Left lung (tissue), 10 donors: ENCODE data around the gene SLC6A13. TPM values are rescaled to one million over a fixed set of nuclear protein-coding genes. Genes with fewer than 3 reads are reported as not detected.
A peak's percentile ranks its signal among the peaks of the same experiment; 100 is the strongest.

Source experiments
- ATAC-seq: fragments of 200-7000 bp; cut with Tn5 transposase; one replicate; pipeline ENCODE4 v1.9.1; 2020; ENCODE audit warnings: moderate library complexity
- DNase-seq, 4 donors: peaks; one replicate each; pipeline ENCODE4 v3.0.0-alpha.2; 2013 to 2020
- H3K27ac ChIP-seq, 2 donors: fragments of 200-600 bp; sonication (generic) in 1 of 2; one replicate each; pipeline versions ENCODE4 v1.5.0 to v1.8.0; 2020 to 2021
- H3K27me3 ChIP-seq, 2 donors: fragments of 200-600 bp; sonication (generic) in 1 of 2; one replicate each; pipeline versions ENCODE4 v1.5.0 to v1.8.0; 2020 to 2021
- H3K36me3 ChIP-seq, 2 donors: fragments of 200-600 bp; sonication (generic) in 1 of 2; one replicate each; pipeline versions ENCODE4 v1.5.0 to v1.8.0; 2020 to 2021
- H3K4me1 ChIP-seq, 2 donors: fragments of 200-600 bp; one replicate each; pipeline ENCODE4 v1.8.0; 2021
- H3K4me3 ChIP-seq, 2 donors: fragments of 200-600 bp; sonication (generic) in 1 of 2; one replicate each; pipeline versions ENCODE4 v1.5.0 to v1.8.0; 2020 to 2021; ENCODE audit warnings: mild to moderate bottlenecking in 1 of 2
- H3K9me3 ChIP-seq, 2 donors: fragments of 200-600 bp; sonication (generic) in 1 of 2; one replicate each; pipeline versions ENCODE4 v1.5.0 to v1.8.0; 2020 to 2021
- intact Hi-C, 2 donors: fragments of 100-400 bp; cut with DNase I; formaldehyde crosslinking; loops; one replicate each; pipeline versions ENCODE4 v1.11.2 to v1.14.2; 2022
- polyA plus RNA-seq, 6 donors: library from polyadenylated mRNA; unstranded; fragments of 120-200 nt; gene quantifications; one replicate each; pipeline ENCODE4 v1.2.1, GENCODE V29; 2013; ENCODE audit not compliant: insufficient read length in 6 of 6
- total RNA-seq, 2 donors: library from RNA; stranded (reverse); fragmentation: NEBNext Ultra II Directional; extraction: Animal tissue kit (Norgen Biotek cat#: 25700); gene quantifications; one replicate each; pipeline ENCODE4 v1.2.1, GENCODE V29; 2021
- TF ChIP-seq, protein P1 (sequence below), 2 donors: fragments of 200-600 bp; sonication (generic) in 1 of 2; IDR thresholded peaks; one replicate each; pipeline versions ENCODE4 v1.5.0 to v1.8.0; 2021; ENCODE audit warnings: antibody characterized with exemption in 2 of 2
- donor health status: DM: no; HTN: yes; CAD: no.
- donor health status: DM: no; HTN: no; CAD: no.

SLC6A13 gene
- total and polyA plus RNA-seq, 8 donors = 0.79 to 4.1 (median 2.5) TPM

DNA sequence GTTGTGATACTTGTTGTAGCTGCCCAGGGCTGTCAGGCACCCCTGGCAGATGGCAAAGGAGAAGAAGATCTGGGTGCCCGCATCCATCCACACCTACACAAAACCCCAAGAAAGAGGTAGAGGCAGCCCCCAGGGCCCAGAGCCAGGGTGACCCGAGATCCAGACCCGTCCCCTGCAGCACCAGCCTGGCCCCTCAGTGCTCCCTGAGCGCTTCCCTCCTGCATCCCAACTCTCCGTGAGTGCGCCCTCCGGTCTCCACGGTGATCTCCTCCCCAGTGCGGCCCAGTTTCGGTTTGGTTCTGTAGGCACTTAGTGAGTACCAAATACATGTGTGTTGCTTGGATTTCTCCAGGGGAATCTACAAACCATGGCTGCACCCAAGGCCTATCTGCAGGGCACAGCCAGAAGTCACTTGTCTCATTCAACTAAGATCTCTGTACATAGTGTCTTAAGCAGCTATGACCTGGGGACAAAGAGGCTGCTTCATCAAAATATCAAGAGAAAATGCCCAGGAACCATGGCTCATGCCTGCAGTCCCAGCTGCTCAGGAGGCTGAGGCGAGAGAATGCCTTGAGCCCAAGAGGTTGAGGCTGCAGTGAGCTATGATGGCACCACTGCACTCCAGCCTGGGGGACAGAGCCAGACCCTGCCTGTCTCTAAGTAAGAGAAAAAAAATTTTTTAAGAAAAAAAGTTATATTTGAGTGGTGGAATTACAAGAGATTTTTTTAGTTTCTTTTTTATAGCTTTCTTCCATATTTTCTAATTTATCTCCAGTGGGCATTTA, 64.5 kb downstream of the SLC6A13 start:
- TF ChIP-seq, protein P1, sequence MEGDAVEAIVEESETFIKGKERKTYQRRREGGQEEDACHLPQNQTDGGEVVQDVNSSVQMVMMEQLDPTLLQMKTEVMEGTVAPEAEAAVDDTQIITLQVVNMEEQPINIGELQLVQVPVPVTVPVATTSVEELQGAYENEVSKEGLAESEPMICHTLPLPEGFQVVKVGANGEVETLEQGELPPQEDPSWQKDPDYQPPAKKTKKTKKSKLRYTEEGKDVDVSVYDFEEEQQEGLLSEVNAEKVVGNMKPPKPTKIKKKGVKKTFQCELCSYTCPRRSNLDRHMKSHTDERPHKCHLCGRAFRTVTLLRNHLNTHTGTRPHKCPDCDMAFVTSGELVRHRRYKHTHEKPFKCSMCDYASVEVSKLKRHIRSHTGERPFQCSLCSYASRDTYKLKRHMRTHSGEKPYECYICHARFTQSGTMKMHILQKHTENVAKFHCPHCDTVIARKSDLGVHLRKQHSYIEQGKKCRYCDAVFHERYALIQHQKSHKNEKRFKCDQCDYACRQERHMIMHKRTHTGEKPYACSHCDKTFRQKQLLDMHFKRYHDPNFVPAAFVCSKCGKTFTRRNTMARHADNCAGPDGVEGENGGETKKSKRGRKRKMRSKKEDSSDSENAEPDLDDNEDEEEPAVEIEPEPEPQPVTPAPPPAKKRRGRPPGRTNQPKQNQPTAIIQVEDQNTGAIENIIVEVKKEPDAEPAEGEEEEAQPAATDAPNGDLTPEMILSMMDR (IDR thresholded peaks at IDR 0.05) = no peak
- H3K27me3 ChIP-seq = peaks cover 0 to 58% of the 10 kb centered on the region in 2 donors
- intact Hi-C loops = no loop called here
- no peaks in the 10 kb centered on the region for H3K36me3 ChIP-seq
- no peak overlapping the region for H3K27ac ChIP-seq
- ATAC-seq (no peak), DNase-seq (peak in 1 of 4 donors; percentile 64)
- no peak overlapping the region for H3K4me3 ChIP-seq
- no peaks in the 10 kb centered on the region for H3K9me3 ChIP-seq
- H3K4me1 ChIP-seq = no peaks in the 10 kb centered on the region

DNA sequence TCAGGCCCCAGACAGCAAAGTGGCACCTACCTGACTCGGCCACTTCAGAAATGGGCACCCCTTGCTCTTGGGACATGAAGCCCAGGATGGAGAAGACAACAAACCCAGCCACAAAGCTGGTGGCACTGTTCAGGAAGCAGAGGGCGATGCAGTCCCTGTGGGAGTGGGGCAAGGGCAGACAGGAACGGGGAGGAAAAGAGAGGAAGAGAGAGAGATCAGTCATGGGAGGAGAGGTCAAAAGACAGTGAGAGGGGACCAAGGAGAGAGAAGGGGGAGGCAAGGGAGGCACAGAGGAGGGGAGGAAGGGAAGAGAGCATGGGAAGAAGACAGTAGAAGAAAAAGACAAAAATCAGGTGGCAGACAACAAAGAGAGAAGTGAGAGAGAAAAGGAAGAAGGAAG, 65.3 kb downstream of the SLC6A13 start:
- Histone ChIP-seq H3K27ac (no peak overlapping the region), H3K4me1 (no peaks in the 10 kb centered on the region), H3K4me3 (no peak overlapping the region), H3K27me3 (peaks cover 0 to 56% of the 10 kb centered on the region in 2 donors), H3K36me3 (no peaks in the 10 kb centered on the region), H3K9me3 (no peaks in the 10 kb centered on the region)
- ATAC-seq = no peak
- DNase-seq = peak in 1 of 4 donors; percentile 8
- intact Hi-C loops = no loop called here
- TF ChIP-seq, protein P1 (IDR thresholded peaks at IDR 0.05) = no peak

DNA sequence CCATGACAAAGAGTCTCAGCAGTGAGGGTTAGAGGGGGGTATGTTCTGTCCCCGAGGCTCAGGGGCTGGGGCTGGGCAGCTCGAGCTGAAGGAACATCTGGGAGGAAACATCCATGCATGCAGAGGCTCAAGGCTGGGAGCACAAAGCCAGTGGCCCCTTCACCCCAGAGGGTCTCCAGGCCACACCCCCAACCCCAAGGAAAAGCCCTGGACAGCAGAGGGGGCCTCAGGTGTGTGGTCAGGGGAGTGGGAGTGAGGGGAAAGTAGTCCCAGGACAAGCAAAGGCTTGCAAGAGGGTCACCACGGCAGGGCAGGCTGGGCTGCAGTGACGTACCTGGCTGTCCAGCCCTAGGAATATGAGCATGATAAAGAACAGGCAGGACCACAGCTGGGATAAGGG, 66.2 kb downstream of the SLC6A13 start:
- Histone ChIP-seq H3K9me3 (no peaks in the 10 kb centered on the region), H3K36me3 (no peaks in the 10 kb centered on the region), H3K4me3 (no peak overlapping the region), H3K27me3 (peaks cover 0 to 47% of the 10 kb centered on the region in 2 donors), H3K4me1 (no peaks in the 10 kb centered on the region), H3K27ac (no peak overlapping the region)
- DNase-seq (peak in 1 of 4 donors; percentile 51), ATAC-seq (no peak)
- intact Hi-C loops = no loop called here
- TF ChIP-seq, protein P1 (IDR thresholded peaks at IDR 0.05) = no peak

DNA sequence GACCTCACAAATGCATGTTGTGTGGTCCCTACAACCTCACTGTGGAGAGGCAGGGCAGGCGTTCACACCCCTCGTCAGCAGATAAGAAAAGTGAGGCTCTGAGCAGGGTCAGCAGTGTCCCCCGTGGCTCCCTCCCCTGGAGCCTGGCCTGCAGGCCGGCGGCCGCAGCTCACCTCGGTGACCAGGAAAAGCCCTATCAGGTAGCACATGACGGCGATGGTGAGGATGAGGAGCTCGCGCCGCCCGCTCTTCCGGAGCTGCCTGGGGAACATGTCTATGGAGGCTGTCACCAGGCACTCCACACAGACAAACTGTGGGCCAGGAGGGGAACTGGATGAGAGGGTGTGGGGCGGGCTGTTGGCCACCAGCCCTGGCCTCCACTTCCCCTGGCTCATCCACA, 66.7 kb downstream of the SLC6A13 start:
- Histone ChIP-seq H3K9me3 (no peaks in the 10 kb centered on the region), H3K27ac (no peak overlapping the region), H3K4me1 (no peaks in the 10 kb centered on the region), H3K4me3 (no peak overlapping the region), H3K27me3 (peaks cover 0 to 45% of the 10 kb centered on the region in 2 donors), H3K36me3 (no peaks in the 10 kb centered on the region)
- intact Hi-C loops = no loop called here
- peak in 1 of 4 donors; percentile 54 for DNase-seq
- ATAC-seq = no peak
- TF ChIP-seq, protein P1 (IDR thresholded peaks at IDR 0.05) = no peak

DNA sequence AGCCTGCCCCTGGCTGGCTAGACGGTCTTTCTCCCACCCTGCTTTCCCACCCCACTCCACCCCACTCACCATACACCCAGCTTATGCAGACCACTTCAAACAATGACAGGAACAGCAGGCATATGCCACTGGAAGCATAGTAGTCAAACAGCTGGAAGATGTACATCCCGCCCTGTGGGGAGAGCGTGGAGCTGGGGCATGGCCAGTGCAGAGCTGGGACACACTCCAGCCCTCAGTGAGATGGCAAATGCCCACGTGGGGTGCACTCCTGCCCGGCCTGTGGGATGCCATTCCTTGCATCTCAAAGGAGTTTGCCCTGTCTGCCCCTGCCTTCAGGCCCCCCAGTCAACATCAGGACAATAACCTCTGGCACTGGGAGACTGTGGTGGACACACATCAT, 67.5 kb downstream of the SLC6A13 start:
- Histone ChIP-seq H3K9me3 (no peaks in the 10 kb centered on the region), H3K27me3 (peaks cover 0 to 48% of the 10 kb centered on the region in 2 donors), H3K36me3 (no peaks in the 10 kb centered on the region), H3K4me1 (no peaks in the 10 kb centered on the region), H3K4me3 (no peak overlapping the region), H3K27ac (no peak overlapping the region)
- ATAC-seq (no peak), DNase-seq (peak in 1 of 4 donors; percentile 38)
- intact Hi-C loops = no loop called here
- TF ChIP-seq, protein P1 (IDR thresholded peaks at IDR 0.05) = no peak
